T47D (cell line): ENCODE data around the gene SV2B.

ENCODE experiments used
- DNase-seq, 2 experiments: peaks; one replicate each; pipeline versions ENCODE4 v3.0.0 to v3.0.0-alpha.2; 2011 to 2012; ENCODE audit warnings: low read depth in 1 of 2, low spot score in 1 of 2
- JUND ChIP-seq: IDR thresholded peaks from 2 replicates; pipeline ENCODE4 v1.6.1; 2012; ENCODE audit warnings: low read depth
- in situ Hi-C: cut with HindIII; loops from 2 replicates; pipeline ENCODE4 v1.10.0; 2016; ENCODE audit warnings: low sequenced_read_pairs, low pct_unique_long_range_greater_than_20kb

The SV2B gene

GRCh38 chr15:91110407-91110806, 10.3 kb downstream of the SV2B start:
- in situ Hi-C loops, result no loop called here
- TF ChIP-seq JUND, result no peak
- DNase-seq, result no peak

- DNase-seq, result peak; percentile 41 to 74
- in situ Hi-C loops, result no loop called here
- TF ChIP-seq JUND, result no peak
These were observed 13.0 kb downstream of the SV2B start for GRCh38 chr15:91113030-91113429.

GRCh38 chr15:91114301-91114700, 14.2 kb downstream of the SV2B start:
- in situ Hi-C loops, result no loop called here
- TF ChIP-seq JUND, result no peak
- no peak for DNase-seq

GRCh38 chr15:91116113-91117067, 16.3 kb downstream of the SV2B start:
- no peak for TF ChIP-seq JUND
- in situ Hi-C loops, result no loop called here
- DNase-seq, result peak in 1 of 2 experiments; percentile 23

- TF ChIP-seq JUND, result no peak
- no peak for DNase-seq
- in situ Hi-C loops, result no loop called here
These were observed 17.3 kb downstream of the SV2B start for GRCh38 chr15:91117375-91117774.

GRCh38 chr15:91118817-91119590, 18.9 kb downstream of the SV2B start:
- in situ Hi-C loops, result no loop called here
- TF ChIP-seq JUND, result no peak
- DNase-seq, result no peak

- no peak for DNase-seq
- in situ Hi-C loops, result no loop called here
- no peak for TF ChIP-seq JUND
These were observed 22.2 kb downstream of the SV2B start for GRCh38 chr15:91122296-91122695.

GRCh38 chr15:91124132-91124531, 24.1 kb downstream of the SV2B start:
- no peak for DNase-seq
- no peak for TF ChIP-seq JUND
- in situ Hi-C loops, result no loop called here

- DNase-seq, result no peak
- in situ Hi-C loops, result no loop called here
- no peak for TF ChIP-seq JUND
These were observed 25.1 kb downstream of the SV2B start for GRCh38 chr15:91125162-91125561.

- in situ Hi-C loops, result no loop called here
- no peak for TF ChIP-seq JUND
- DNase-seq, result no peak
These were observed 26.0 kb downstream of the SV2B start for GRCh38 chr15:91126080-91126479.

GRCh38 chr15:91127236-91127955, 27.3 kb downstream of the SV2B start:
- no peak for TF ChIP-seq JUND
- in situ Hi-C loops, result no loop called here
- no peak for DNase-seq

GRCh38 chr15:91128016-91128415, 28.0 kb downstream of the SV2B start:
- in situ Hi-C loops, result no loop called here
- TF ChIP-seq JUND, result no peak
- DNase-seq, result no peak
